ENCODE results near the gene HOXD1.

HOXD1 gene

GRCh38 chr2:176167398-176167797, 21.1 kb upstream of the HOXD1 start:
- DNase-seq: no peak

GRCh38 chr2:176169181-176169580, 19.3 kb upstream of the HOXD1 start:
- no peak for DNase-seq

GRCh38 chr2:176169711-176170110, 18.8 kb upstream of the HOXD1 start:
- no peak for DNase-seq

GRCh38 chr2:176170602-176171305, 17.7 kb upstream of the HOXD1 start:
- no peak for DNase-seq

- DNase-seq: no peak
Measured at GRCh38 chr2:176171351-176172006, 17.0 kb upstream of the HOXD1 start.

- no peak for DNase-seq
Measured at GRCh38 chr2:176172007-176172894, 16.2 kb upstream of the HOXD1 start.

- no peak for DNase-seq
Measured at GRCh38 chr2:176172895-176173566, 15.4 kb upstream of the HOXD1 start.

GRCh38 chr2:176173567-176174381, 14.7 kb upstream of the HOXD1 start:
- no peak for DNase-seq

- DNase-seq: no peak
Measured at GRCh38 chr2:176174382-176174823, 14.1 kb upstream of the HOXD1 start.

GRCh38 chr2:176174824-176175708, 13.4 kb upstream of the HOXD1 start:
- no peak for DNase-seq

GRCh38 chr2:176175709-176176607, 12.5 kb upstream of the HOXD1 start:
- DNase-seq: no peak

- no peak for DNase-seq
Measured at GRCh38 chr2:176177580-176178037, 10.9 kb upstream of the HOXD1 start.

GRCh38 chr2:176178038-176178756, 10.3 kb upstream of the HOXD1 start:
- no peak for DNase-seq

GRCh38 chr2:176178757-176179295, 9.6 kb upstream of the HOXD1 start:
- DNase-seq: no peak

GRCh38 chr2:176181551-176181950, 6.9 kb upstream of the HOXD1 start:
- no peak for DNase-seq

GRCh38 chr2:176182671-176183070, 5.8 kb upstream of the HOXD1 start:
- no peak for DNase-seq

GRCh38 chr2:176184749-176185148, 3.7 kb upstream of the HOXD1 start:
- DNase-seq: no peak

GRCh38 chr2:176186024-176186423, 2.4 kb upstream of the HOXD1 start:
- no peak for DNase-seq

Data from NCI-H1436 treated with DMSO at 0.1 percent for 48 hours (cell line).